ENCODE measurements around the gene SPINK1.

- TF ChIP-seq, protein P1, sequence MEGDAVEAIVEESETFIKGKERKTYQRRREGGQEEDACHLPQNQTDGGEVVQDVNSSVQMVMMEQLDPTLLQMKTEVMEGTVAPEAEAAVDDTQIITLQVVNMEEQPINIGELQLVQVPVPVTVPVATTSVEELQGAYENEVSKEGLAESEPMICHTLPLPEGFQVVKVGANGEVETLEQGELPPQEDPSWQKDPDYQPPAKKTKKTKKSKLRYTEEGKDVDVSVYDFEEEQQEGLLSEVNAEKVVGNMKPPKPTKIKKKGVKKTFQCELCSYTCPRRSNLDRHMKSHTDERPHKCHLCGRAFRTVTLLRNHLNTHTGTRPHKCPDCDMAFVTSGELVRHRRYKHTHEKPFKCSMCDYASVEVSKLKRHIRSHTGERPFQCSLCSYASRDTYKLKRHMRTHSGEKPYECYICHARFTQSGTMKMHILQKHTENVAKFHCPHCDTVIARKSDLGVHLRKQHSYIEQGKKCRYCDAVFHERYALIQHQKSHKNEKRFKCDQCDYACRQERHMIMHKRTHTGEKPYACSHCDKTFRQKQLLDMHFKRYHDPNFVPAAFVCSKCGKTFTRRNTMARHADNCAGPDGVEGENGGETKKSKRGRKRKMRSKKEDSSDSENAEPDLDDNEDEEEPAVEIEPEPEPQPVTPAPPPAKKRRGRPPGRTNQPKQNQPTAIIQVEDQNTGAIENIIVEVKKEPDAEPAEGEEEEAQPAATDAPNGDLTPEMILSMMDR (IDR thresholded peaks at IDR 0.05 in 4 of 5, conservative IDR thresholded peaks at IDR 0.05 in 1 of 5) = no peak
- TF ChIP-seq POLR2A (IDR thresholded peaks at IDR 0.05) = no peak
Observed at GRCh38 chr5:147830035-147830434, 1.4 kb downstream of the SPINK1 start.
